ENCODE measurements around the gene B4GALT6. TPM values are rescaled to one million over a fixed set of nuclear protein-coding genes. Genes with fewer than 3 reads are reported as not detected.
A peak's percentile ranks its signal among the peaks of the same experiment; 100 is the strongest.

The B4GALT6 gene
- total RNA-seq, 1 donor from 2014 or later = 6.9 TPM

DNA sequence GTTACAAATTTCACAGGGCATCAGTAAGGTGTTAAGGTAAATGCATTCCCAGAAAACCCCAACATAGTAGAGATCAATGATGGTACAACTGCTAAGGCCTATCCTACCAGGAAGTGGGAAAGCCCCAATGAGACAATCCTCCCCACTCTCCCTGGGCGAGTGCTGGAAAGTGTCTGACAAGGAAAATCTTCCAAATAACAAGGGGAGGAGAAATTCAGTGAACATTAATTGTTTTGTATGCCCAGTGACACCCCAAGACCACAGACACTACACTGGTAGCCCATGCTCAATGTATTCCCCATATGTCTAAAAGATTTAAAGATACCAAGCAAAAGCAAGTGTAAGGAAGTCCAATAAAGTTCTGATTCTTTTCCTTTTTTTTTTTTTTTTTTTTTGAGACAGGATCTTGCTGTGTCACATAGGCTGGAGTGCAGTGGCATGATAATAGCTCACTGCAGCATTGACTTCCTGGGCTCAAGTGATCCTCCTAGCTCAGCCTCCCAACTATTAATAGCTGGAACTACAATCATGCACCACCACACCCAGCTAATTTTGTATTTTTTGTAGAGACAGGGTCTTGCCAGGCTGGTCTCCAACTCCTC lies 24.7 kb downstream of the B4GALT6 start:
- DNase-seq (ENCODE audit: low read depth) = no peak

DNA sequence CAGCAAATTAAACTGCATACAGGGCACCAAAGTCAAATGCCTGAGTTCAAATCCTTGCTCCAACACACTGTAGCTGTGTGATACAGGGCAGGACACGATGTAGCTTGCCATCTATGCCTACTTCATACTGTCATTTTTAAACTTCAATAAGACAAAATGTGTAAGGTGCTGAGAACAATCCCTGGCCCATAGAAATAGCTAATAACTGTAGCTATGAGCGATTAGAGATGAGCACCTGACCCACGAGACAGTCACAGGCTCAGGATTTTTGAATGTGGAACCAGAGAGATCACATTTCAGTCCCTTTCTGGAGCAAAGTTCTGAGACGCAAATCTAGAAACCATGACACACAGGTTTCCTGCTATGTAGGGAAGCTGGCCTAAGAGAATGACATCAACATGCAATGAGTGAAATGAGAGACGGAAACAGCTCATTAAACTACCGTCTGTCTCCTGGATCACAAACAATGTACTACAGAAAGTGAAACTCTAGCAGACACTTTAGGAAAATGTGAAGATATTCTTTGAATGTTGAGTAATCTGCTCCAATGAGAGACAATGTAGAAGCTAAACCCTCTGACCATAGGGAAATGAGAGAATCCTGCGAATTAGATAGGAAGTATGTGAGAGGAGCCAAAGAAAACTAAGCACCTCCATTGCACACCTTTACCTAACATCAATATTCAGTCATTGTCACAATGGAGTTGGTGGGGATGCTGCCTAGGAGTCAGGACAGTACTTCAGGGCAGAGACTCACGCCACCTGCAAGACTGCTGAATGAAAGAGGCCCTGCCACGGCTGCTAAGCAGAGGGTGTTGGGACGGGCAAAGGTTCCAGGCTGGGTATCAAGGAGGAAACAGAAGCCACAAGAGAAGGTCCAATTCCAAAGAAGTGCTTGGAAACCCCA lies 25.5 kb downstream of the B4GALT6 start:
- peak; percentile 36 for DNase-seq (ENCODE audit: low read depth)

DNA sequence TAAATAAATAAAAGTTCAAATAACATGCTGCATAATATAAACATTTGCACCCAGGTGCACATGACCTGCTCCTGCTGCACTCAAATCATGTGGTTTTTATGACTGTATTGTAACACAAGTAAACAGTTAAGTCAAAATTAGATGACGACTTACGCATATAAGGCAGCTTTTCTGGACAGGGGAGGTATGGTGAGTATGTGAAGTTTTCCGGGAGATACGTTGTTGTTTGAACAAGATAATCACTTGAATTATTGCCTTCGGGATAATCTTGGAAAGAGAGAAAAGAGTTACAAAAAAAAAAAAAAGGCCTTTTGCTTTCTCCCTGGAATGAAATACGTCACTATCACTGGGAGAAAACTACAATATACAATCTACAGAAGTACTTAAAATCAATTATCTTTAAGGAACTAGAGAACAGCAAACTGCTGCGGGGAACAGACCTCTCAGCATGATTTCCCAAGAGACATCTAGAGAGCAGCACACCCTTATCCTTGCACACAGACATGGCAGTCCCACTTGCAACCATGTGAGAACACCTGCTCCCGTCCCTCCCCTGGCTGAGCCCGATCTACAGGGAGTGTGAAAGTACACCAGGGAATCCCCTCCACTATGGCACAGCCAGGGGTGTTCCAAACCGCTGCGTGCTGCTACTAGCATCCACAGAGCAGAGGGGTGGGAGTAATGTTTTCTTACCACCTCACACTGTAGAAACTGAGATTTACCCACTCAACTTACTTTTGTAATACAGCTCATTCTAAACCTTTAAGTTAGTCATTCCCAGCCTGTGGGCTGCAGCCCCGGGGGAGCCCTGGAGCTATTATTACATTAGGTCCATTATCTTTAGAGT lies 26.3 kb downstream of the B4GALT6 start:
- DNase-seq (ENCODE audit: low read depth) = no peak

DNA sequence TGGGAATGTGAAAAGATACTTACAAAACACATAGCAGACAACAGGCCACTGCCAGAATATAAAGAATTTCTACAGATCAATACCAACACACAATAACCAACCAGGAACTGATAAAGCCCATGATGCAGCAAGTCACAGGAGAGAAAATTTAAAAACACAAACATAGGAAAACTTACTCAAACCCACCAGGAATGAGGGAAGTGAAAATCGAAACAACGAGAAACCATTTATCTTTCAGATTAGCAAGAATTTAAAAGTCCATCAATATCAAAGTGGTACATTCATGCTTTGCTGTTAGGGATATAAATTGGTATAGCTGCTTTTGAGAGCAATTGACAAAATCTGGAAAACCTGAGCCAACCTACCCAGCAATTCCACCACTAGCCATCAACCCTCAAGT lies 27.6 kb downstream of the B4GALT6 start:
- DNase-seq (ENCODE audit: low read depth) = no peak

DNA sequence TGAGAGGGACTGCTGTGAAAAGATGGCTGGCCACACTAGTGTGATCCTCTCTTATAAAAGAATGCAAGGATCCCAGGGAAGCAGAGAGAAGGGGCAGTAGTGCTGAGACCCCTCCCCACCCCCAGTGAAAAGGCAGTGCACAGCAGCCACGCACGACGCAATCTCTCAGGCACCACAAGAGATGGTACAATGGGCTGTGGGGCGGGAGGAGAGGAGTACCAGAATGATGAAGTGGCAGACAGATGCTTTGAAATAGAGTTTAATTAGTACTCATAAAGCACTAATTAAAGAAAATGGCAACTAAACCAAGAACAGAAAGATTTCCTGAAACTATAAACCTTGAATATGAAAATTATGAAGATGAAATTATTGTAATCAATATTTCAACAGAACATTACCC lies 29.0 kb downstream of the B4GALT6 start:
- no peak for DNase-seq (ENCODE audit: low read depth)

DNA sequence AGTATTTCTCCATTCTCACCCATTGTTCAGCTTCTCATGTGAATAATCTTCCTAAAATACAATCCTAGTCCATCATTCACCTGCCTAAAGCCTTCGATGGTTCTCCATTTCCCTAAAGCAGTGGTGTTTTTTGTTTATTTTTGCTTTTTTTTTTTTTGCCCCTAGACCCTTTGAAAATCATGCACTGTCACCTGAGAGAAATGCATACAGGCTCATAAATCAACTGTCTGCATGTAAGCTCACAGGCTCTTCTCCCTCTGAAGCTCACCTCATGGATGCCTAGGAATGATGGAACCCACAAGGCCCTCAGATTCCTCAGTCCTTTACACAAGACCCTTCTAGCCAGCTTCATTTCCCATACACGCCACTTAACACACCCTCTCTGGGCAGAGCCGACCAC lies 31.5 kb downstream of the B4GALT6 start:
- DNase-seq (ENCODE audit: low read depth) = no peak

DNA sequence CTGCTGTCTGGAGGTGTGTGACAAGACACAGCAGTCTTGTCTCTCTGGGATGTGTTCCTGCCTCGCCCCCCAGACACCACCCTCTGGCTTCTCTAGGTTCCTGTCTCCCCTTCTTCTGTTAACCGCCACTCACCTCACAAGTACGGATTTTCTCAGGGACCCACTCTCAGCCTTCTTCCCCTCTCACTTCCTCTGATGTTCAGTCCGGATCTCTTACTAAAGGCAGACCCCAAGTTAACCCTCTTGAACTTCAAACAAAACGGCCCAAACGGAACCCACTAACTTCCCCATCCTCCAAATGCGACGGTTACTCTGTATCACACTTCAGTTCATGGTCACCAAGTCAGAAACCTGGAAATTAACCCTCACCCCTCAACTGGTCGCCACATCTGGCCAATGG lies 32.0 kb downstream of the B4GALT6 start:
- no peak for DNase-seq (ENCODE audit: low read depth)

DNA sequence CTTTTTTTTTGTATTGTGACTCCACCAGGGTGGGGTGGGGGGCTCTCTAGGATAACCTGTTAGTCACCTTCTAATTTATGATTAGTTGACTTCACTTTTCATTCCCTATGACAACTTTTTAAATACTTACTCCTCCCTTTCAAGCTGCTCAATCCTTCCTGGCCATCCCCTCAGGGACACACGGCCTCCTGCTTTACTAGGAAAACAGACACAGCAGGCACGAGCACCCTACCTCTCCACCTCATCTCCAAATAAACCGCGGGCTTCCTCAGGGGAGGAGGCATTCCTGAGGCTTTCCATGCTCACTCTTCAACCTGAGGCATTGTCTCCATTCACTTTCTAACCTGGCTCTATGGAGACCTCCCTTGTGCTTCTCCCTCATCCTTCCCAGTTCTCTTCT lies 33.0 kb downstream of the B4GALT6 start:
- DNase-seq (ENCODE audit: low read depth) = no peak

DNA sequence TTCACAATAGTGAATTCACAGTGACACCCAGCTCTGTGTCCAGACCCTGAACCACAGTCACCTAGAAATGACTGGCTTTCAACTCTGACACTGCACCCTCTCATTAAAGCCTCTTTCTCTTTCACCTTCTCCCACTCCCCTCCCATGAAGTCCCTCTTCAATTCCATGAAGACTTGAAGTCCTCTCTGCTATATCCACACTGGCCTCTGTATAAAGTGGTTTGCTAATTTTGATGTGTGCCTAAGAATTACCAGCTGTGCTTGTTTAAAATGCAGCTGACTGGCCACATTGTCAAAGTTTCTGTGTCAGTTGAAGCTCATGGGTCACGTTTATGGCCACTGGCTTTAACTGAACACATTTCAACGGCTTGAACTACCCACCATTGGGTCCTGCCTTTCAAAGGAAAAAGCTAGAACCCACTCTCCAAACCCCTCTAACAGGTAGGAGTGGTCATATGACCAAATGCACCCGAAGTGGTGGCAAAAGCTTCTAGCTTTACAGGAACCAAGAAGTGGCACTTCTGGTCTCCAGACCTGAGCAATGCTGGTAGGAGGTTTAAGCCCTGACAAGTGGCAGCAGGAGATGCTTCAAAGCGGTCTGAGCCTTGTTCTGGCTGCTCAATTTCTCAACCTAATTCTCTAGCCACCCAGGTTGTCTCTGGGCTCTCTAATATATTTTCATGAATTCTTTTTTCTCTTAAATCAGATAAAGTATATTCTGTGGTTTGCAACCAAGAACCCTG lies 34.2 kb downstream of the B4GALT6 start:
- DNase-seq (ENCODE audit: low read depth) = no peak

DNA sequence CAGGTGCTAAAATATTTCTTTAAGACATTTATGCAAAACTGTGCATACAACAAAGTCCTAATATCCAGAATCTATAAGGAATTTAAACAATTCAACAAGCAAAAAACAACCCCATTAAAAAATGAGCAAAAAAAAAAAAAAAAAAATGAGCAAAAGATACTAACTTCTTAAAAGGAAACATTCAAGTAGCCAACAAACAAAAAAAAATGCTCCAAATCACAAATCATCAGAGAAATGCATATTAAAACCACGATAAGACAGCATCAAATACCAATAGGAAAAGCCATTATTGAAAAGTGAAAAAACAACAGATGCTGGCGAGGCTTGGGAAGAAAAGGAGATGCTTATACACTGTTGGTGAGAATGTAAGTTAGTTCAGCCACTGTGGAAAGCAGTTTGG lies 34.9 kb downstream of the B4GALT6 start:
- no peak for DNase-seq (ENCODE audit: low read depth)

DNA sequence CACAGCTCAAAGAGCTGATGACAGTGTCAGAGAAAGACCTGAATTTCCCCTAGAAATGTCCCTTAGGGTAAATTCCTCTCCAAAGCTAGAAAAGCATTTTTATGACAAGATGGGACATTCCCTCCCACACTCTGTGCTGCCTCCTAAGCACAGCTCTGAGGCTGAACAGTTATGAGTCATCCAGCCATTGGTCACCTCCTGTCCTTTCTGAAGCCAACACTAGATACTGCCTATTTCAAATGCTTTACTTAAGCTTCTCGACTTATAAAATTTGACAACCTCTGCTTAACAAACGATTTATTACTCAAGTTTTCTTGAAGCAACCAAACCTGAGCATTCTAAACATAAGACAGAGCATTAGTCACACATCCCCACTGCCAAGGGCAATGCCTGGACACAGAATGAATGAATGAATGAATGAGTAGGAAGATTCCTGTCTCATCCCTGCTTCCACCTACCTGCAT lies 35.4 kb downstream of the B4GALT6 start:
- peak; percentile 89 for DNase-seq (ENCODE audit: low read depth)

DNA sequence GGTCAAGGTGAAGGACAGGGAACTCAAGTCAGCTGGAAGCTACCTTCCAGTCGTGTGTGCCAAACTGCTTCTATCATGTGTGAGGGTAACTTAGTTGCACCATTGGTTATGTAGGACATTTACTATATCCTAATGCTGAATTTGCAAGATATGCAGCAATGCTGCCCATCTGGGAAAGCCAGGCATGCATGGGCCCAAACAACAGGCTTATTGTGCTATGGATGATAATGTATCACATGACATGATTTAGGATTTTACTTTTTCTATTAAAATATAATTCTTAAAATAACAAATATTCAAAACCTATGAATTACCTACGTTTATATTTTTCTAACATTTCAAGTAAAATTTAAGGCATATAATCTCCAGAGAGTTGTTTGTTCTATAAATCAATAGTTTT lies 35.9 kb downstream of the B4GALT6 start:
- no peak for DNase-seq (ENCODE audit: low read depth)

DNA sequence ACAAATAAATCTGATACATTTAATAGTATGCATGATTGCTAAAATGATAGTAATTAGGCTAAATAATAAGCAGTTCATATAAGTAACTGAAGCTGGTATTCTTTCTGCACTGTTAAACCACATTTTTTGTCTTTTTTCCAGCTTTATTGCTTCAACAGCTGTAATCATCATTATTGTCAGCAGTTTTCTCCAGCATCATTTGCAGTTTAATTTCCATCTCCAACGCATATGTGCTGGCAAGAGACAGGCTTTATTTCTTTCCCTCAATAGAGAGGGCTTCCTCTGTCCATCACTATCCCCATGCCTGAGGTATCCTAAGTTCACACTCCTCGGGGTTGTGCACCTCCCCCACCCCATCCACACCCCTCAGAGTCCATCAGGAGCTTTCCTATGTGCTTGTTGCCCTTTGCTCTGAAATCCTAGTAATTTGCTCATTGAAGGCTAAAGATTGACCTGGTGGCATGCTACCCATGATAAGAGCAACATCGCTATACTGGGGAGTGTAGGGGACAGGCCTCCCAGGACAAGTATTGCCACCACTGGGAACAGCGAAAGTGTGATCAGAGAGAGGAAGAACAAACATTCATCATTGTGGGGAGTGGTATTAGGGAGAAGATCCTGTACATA lies 37.1 kb downstream of the B4GALT6 start:
- DNase-seq (ENCODE audit: low read depth) = no peak

DNA sequence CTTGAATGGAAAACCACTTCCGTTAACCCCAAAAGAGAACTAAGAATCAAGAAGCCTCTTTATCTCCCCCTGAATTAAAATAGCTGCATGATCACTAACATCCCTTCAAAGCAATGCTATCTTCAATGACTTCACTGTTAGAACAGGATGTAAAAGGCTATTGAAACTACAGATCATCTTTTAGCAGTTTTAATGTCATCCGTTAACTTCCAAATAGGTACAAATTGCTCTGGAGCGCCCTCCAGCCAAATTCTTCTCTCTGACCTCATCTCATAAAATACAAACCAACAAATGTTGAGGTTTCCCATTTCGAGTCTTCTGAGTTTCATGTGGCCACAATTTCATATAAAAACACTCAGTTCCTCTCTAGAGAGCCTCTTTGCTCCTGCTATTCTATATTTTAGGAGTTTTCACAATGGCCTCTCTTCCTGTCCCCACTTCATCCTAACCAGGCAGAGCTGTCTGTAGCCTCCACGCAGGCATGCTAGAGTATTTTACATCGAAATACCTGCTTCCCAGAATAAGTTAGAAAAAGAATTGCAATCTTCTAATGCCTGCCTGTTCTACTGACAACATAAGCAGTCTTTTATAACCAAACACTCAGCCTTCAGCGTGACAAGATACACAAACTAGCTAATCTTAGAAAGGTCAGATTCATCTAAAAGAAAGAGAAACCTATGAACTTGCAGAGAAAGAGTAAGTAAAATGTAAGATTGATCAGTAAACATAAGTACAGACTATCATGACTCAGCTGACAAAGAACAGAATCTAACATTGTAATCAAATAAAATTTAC lies 37.9 kb downstream of the B4GALT6 start:
- no peak for DNase-seq (ENCODE audit: low read depth)

DNA sequence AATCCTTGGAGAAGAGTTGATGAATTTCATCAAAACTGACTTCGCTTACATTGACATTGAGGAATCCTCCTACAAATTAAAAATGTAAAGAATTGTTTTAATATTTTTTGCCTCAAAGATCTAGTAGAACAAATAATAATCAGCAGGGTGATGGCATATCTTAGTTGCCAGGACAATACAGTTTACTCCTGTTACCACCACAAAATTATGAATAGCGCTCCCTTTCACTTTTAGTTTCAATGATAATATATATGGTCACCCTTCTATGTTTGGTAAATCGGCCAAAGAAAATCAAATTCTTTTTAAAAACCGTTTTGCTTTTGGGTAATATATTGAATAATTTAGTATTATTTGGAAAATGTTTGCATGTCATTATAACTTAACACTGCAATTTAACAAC lies 39.0 kb downstream of the B4GALT6 start:
- no peak for DNase-seq (ENCODE audit: low read depth)

DNA sequence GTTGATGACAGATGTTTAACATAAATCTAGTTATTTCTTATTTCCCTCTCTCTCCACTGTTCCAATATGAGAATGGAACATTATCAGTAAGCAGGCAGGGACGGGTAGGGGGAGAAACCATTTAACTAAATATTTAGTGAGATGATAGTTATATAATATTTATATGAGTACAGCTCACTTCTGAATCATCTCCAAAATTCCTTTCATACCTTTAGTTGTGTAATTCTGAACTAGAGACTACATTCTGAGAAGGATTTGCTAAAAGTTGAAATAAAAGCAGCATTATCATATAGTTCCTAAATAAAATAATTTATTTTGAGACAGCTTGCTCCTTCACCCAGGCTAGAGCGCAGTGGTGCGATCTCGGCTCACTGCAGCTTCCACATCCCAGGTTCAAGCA lies 41.4 kb downstream of the B4GALT6 start:
- DNase-seq (ENCODE audit: low read depth) = no peak

DNA sequence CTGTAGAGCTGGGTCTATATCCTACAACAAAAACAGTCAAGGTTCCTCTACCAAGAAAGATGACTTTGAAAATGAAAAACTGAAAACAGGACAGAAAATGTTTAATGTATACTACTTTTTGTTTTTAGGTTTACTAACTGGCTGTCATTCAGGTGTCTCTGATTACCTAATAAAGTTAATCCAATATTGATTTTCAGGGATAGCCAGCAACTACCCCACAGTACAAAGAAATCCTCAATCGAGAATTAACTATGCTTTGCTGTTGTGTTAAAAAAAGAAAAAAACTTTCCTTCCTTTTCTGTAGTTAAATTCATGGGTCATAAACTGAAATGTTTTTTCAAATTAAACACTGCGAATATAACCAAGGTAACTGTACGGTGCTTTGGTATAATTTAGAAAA lies 46.9 kb downstream of the B4GALT6 start:
- DNase-seq (ENCODE audit: low read depth) = no peak

DNA sequence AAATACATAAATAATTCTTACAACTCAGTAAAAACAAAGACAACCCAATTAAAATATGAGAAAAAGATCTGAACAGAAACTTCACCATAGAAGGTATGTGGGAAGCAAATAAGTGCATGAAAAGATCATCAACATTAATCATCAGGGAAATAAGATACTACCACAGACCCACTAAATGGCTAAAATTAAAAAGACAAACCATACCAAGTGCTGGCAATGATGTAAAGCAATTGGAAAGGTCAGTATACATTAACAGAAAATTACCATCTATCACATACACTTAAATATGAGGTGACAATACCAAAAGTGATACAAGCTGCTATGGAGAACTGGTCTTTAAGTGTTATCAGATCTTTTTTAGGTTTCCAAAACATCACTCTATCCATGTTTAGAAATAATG lies 48.0 kb downstream of the B4GALT6 start:
- DNase-seq (ENCODE audit: low read depth) = no peak

DNA sequence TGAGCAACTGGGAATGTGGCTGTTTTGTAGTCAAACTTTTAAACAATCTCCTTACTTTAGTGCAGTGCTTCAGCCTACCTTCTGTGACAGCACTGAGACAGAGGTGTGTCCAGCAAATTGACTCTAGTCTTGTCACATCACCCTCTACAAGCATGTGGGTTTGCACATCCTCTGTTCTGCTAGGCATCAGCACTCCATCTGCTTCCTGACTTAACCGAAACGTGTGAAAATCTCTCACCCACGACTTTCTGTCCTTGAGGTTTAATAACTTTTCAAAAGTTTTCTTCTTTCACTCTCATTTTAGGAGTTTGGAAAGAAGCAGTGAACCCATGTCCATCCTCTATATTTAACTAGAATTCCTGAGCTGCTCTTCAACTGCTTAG lies 50.1 kb downstream of the B4GALT6 start:
- DNase-seq (ENCODE audit: low read depth) = no peak

All from renal cortical epithelial cell (primary cell).